ENCODE results near the gene MAP3K4.
A peak's percentile ranks its signal among the peaks of the same experiment; 100 is the strongest.

DNA sequence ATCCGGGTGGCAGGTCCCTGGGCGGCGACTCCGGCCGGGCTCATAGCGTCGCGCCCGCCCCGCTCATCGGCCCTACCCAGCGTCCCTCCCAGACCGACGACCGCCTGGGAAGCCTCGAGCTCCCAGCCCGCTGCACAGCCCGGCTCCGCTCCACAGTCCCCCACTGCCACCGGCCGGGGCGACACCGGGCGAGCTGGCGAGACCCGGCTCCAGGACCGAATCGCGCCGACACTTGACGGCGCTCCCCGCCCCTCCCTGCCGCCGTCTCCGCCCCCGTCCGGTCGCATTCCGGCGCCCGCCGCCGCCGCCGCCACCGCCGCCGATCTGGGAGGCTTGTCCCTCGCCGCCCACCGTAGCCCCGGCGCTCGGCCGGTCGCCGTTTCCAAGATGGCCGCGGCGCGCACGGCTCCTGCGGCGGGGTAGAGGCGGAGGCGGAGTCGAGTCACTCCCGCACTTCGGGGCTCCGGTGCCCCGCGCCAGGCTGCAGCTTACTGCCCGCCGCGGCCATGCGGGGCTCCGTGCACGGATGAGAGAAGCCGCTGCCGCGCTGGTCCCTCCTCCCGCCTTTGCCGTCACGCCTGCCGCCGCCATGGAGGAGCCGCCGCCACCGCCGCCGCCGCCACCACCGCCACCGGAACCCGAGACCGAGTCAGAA lies at the start of gene MAP3K4:
- TF ChIP-seq, protein P1, sequence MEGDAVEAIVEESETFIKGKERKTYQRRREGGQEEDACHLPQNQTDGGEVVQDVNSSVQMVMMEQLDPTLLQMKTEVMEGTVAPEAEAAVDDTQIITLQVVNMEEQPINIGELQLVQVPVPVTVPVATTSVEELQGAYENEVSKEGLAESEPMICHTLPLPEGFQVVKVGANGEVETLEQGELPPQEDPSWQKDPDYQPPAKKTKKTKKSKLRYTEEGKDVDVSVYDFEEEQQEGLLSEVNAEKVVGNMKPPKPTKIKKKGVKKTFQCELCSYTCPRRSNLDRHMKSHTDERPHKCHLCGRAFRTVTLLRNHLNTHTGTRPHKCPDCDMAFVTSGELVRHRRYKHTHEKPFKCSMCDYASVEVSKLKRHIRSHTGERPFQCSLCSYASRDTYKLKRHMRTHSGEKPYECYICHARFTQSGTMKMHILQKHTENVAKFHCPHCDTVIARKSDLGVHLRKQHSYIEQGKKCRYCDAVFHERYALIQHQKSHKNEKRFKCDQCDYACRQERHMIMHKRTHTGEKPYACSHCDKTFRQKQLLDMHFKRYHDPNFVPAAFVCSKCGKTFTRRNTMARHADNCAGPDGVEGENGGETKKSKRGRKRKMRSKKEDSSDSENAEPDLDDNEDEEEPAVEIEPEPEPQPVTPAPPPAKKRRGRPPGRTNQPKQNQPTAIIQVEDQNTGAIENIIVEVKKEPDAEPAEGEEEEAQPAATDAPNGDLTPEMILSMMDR (conservative IDR thresholded peaks at IDR 0.05; ENCODE audit: low read depth, low read length), result no peak
- TF ChIP-seq POLR2A (IDR thresholded peaks at IDR 0.05; ENCODE audit: low read depth, low read length) (peak; percentile 62; the same call in 1 of the 2 replicates), CHD1 (IDR thresholded peaks at IDR 0.05; ENCODE audit: low read depth, low read length) (no peak), RFX5 (IDR thresholded peaks at IDR 0.05; ENCODE audit: low read depth, low read length) (no peak), CEBPB (IDR thresholded peaks at IDR 0.05; ENCODE audit: low read depth, low read length) (no peak), BHLHE40 (IDR thresholded peaks at IDR 0.05; ENCODE audit: low read depth, low read length) (no peak), RAD21 (IDR thresholded peaks at IDR 0.05; ENCODE audit: low read length) (0 out of 2 replicates have a peak, but pooled peaks have one; percentile 3), MXI1 (IDR thresholded peaks at IDR 0.05; ENCODE audit: borderline replicate concordance, low read depth, low read length) (no peak), SMC3 (IDR thresholded peaks at IDR 0.05; ENCODE audit: low read depth, low read length) (0 out of 2 replicates have a peak, but pooled peaks have one; percentile 1)
- TF ChIP-seq, protein P2, sequence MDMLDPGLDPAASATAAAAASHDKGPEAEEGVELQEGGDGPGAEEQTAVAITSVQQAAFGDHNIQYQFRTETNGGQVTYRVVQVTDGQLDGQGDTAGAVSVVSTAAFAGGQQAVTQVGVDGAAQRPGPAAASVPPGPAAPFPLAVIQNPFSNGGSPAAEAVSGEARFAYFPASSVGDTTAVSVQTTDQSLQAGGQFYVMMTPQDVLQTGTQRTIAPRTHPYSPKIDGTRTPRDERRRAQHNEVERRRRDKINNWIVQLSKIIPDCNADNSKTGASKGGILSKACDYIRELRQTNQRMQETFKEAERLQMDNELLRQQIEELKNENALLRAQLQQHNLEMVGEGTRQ (IDR thresholded peaks at IDR 0.05; ENCODE audit: low read depth, low read length), result no peak
